CD14-positive monocyte (primary cell): Measurements from ENCODE around the gene F7. TPM values are rescaled to one million over a fixed set of nuclear protein-coding genes. Genes with fewer than 3 reads are reported as not detected.

Source experiments
- DNase-seq, 3 donors: peaks; one replicate each; pipeline ENCODE4 v3.0.0-alpha.2; 2011 to 2022
- H2AFZ ChIP-seq: 2 replicates; pipeline ENCODE4 v1.6.0; 2012; ENCODE audit warnings: mild to moderate bottlenecking, low read depth, low read length, inconsistent platforms; ENCODE audit not compliant: insufficient read depth, poor library complexity, severe bottlenecking
- H3K27ac ChIP-seq, 2 donors: 1 replicate in 1 of 2; 2 replicates in 1 of 2; pipeline ENCODE4 v1.5.1; 2012 to 2013; ENCODE audit warnings: low read length in 2 of 2, control low read depth in 1 of 2, inconsistent platforms in 1 of 2, low read depth in 1 of 2, mild to moderate bottlenecking in 1 of 2
- H3K27me3 ChIP-seq, 2 donors: one replicate each; pipeline versions ENCODE4 v1.6.0 to v1.6.1; 2011 to 2013; ENCODE audit warnings: low read length in 2 of 2; ENCODE audit not compliant: control insufficient read depth in 2 of 2, insufficient read depth in 2 of 2
- H3K36me3 ChIP-seq, 2 donors: replicated peaks in 1 of 2; 1 replicate in 1 of 2; 2 replicates in 1 of 2; pipeline versions ENCODE4 v1.5.1 to v1.6.1; 2012 to 2013; ENCODE audit warnings: low read length in 2 of 2, control low read depth in 1 of 2, inconsistent platforms in 1 of 2, mild to moderate bottlenecking in 1 of 2; ENCODE audit not compliant: insufficient read depth in 2 of 2, control insufficient read depth in 1 of 2
- H3K4me1 ChIP-seq, 2 donors: 1 replicate in 1 of 2; 2 replicates in 1 of 2; pipeline versions ENCODE4 v1.5.1 to v1.6.1; 2012 to 2013; ENCODE audit warnings: low read length in 2 of 2, control low read depth in 1 of 2, inconsistent platforms in 1 of 2, mild to moderate bottlenecking in 1 of 2, moderate library complexity in 1 of 2; ENCODE audit not compliant: insufficient read depth in 2 of 2, control insufficient read depth in 1 of 2
- H3K4me2 ChIP-seq: replicated peaks from 2 replicates; pipeline ENCODE3; 2012; ENCODE audit warnings: low read length, moderate library complexity, mild to moderate bottlenecking; ENCODE audit not compliant: poor library complexity, severe bottlenecking; ENCODE audit errors: extremely low read depth
- H3K4me3 ChIP-seq, 3 experiments: fragments of 200-600 bp in 1 of 3; sonication (generic) in 1 of 3; replicated peaks in 1 of 3; 1 replicate in 2 of 3; 2 replicates in 1 of 3; pipeline ENCODE4 v1.5.1; 2011 to 2013; ENCODE audit warnings: low read length in 3 of 3, mild to moderate bottlenecking in 3 of 3, control low read depth in 2 of 3, low read depth in 2 of 3, inconsistent platforms in 1 of 3, moderate library complexity in 1 of 3
- H3K79me2 ChIP-seq: 2 replicates; pipeline ENCODE4 v1.6.0; 2012; ENCODE audit warnings: mild to moderate bottlenecking, control low read depth, inconsistent platforms, low read length, moderate library complexity; ENCODE audit not compliant: insufficient read depth
- H3K9ac ChIP-seq: 2 replicates; pipeline ENCODE4 v1.6.0; 2017; ENCODE audit warnings: low read length, mild to moderate bottlenecking; ENCODE audit not compliant: insufficient read depth, poor library complexity, severe bottlenecking
- H3K9me3 ChIP-seq, 2 donors: replicated peaks in 1 of 2; 1 replicate in 1 of 2; 2 replicates in 1 of 2; pipeline versions ENCODE4 v1.5.1 to v1.6.1; 2012 to 2013; ENCODE audit warnings: low read length in 2 of 2, control low read depth in 1 of 2; ENCODE audit not compliant: control insufficient read depth in 1 of 2, insufficient read depth in 1 of 2
- H4K20me1 ChIP-seq: 2 replicates; pipeline ENCODE4 v1.6.0; 2012; ENCODE audit warnings: mild to moderate bottlenecking, low read length, control low read depth, moderate library complexity; ENCODE audit not compliant: insufficient read depth
- H3K27ac Mint-ChIP-seq, 7 donors: one replicate each; pipeline ENCODE4 v1.8.0; 2020; ENCODE audit warnings: mild to moderate bottlenecking in 7 of 7, mixed read lengths in 7 of 7, moderate library complexity in 6 of 7, inconsistent platforms in 2 of 7
- H3K27me3 Mint-ChIP-seq, 3 donors: one replicate each; pipeline ENCODE4 v1.8.0; 2021 to 2022; ENCODE audit warnings: low read depth in 3 of 3, mild to moderate bottlenecking in 3 of 3, mixed read lengths in 3 of 3, moderate library complexity in 3 of 3, inconsistent platforms in 1 of 3
- H3K36me3 Mint-ChIP-seq, 2 donors: one replicate each; pipeline ENCODE4 v1.8.0; 2020; ENCODE audit warnings: mixed read lengths in 2 of 2, inconsistent platforms in 1 of 2, mild to moderate bottlenecking in 1 of 2
- H3K4me1 Mint-ChIP-seq: one replicate; pipeline ENCODE4 v1.8.0; 2020; ENCODE audit warnings: mild to moderate bottlenecking, mixed read lengths
- H3K4me3 Mint-ChIP-seq, 2 donors: one replicate each; pipeline ENCODE4 v1.8.0; 2020; ENCODE audit warnings: mild to moderate bottlenecking in 2 of 2, mixed read lengths in 2 of 2, moderate library complexity in 1 of 2
- H3K9me3 Mint-ChIP-seq, 7 donors: one replicate each; pipeline ENCODE4 v1.8.0; 2020 to 2022; ENCODE audit warnings: mixed read lengths in 7 of 7, mild to moderate bottlenecking in 6 of 7, moderate library complexity in 6 of 7, inconsistent platforms in 2 of 7
- WGBS: methylation state at CpG from one replicate; pipeline ENCODE4 v1.1.5; 2013; ENCODE audit warnings: missing lambda C conversion rate; ENCODE audit not compliant: insufficient coverage; 5-methylcytosine and 5-hydroxymethylcytosine counted together
- intact Hi-C, 2 donors: fragments of 100-400 bp; cut with micrococcal nuclease; formaldehyde crosslinking; loops; one replicate each; pipeline versions ENCODE4 v1.15.0 to v1.15.1; 2023
- polyA plus RNA-seq, 3 donors: library from polyadenylated mRNA; depleted of rRNA in 1 of 3; unstranded in 2 of 3; stranded (reverse) in 1 of 3; fragments of 300-500 nt in 2 of 3; fragments of >200 nt in 1 of 3; fragmentation: Illumina TruSeq in 2 of 3; gene quantifications; 1 replicate in 2 of 3; 2 replicates in 1 of 3; pipeline ENCODE4 v1.2.3, GENCODE V29; 2012 to 2021
- TF ChIP-seq, protein P1 (sequence below): fragments of 200-600 bp; IDR thresholded peaks from one replicate; pipeline ENCODE4 v1.8.0; 2022; ENCODE audit warnings: antibody characterized with exemption, mild to moderate bottlenecking

The F7 gene
- polyA plus RNA-seq, 3 donors: not detected

GRCh38 chr13:113074876-113075275 is 30.7 kb upstream of the F7 start:
- no peaks in the 10 kb centered on the region for H3K27me3 ChIP-seq
- TF ChIP-seq, protein P1, sequence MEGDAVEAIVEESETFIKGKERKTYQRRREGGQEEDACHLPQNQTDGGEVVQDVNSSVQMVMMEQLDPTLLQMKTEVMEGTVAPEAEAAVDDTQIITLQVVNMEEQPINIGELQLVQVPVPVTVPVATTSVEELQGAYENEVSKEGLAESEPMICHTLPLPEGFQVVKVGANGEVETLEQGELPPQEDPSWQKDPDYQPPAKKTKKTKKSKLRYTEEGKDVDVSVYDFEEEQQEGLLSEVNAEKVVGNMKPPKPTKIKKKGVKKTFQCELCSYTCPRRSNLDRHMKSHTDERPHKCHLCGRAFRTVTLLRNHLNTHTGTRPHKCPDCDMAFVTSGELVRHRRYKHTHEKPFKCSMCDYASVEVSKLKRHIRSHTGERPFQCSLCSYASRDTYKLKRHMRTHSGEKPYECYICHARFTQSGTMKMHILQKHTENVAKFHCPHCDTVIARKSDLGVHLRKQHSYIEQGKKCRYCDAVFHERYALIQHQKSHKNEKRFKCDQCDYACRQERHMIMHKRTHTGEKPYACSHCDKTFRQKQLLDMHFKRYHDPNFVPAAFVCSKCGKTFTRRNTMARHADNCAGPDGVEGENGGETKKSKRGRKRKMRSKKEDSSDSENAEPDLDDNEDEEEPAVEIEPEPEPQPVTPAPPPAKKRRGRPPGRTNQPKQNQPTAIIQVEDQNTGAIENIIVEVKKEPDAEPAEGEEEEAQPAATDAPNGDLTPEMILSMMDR: no peak
- H3K27me3 Mint-ChIP-seq: no peaks in the 10 kb centered on the region
- no peaks in the 10 kb centered on the region for H3K36me3 Mint-ChIP-seq
- no peaks in the 10 kb centered on the region for H3K79me2 ChIP-seq
- DNase-seq: no peak
- H3K36me3 ChIP-seq: no peaks in the 10 kb centered on the region
- 99% methylated on average over 15 of the region's 22 CpGs for WGBS
- H3K4me1 ChIP-seq: no peaks in the 10 kb centered on the region
- H3K9me3 ChIP-seq: peaks cover 0 to 6% of the 10 kb centered on the region in 2 donors
- no peak overlapping the region for H3K4me3 ChIP-seq
- no peak overlapping the region for H3K27ac ChIP-seq
- no peak overlapping the region for H3K27ac Mint-ChIP-seq
- H3K4me1 Mint-ChIP-seq: no peaks in the 10 kb centered on the region
- intact Hi-C loops: no loop called here
- H3K4me2 ChIP-seq: no peak overlapping the region
- no peak overlapping the region for H3K9ac ChIP-seq
- H3K4me3 Mint-ChIP-seq: no peak overlapping the region
- H4K20me1 ChIP-seq: no peaks in the 10 kb centered on the region
- no peak overlapping the region for H2AFZ ChIP-seq
- peaks cover 2 to 16% (median 11%) of the 10 kb centered on the region in 7 donors for H3K9me3 Mint-ChIP-seq

GRCh38 chr13:113075711-113076110 is 29.9 kb upstream of the F7 start:
- no peaks in the 10 kb centered on the region for H3K36me3 Mint-ChIP-seq
- H3K27me3 ChIP-seq: no peaks in the 10 kb centered on the region
- 96% methylated on average over 14 of the region's 17 CpGs for WGBS

More at GRCh38 chr13:113075711-113076110, 29.9 kb upstream of the F7 start:
- peaks cover 0 to 6% of the 10 kb centered on the region in 2 donors for H3K9me3 ChIP-seq
- H3K9ac ChIP-seq: no peak overlapping the region
- no peaks in the 10 kb centered on the region for H3K79me2 ChIP-seq
- H3K4me1 ChIP-seq: no peaks in the 10 kb centered on the region
- intact Hi-C loops: no loop called here
- H3K27me3 Mint-ChIP-seq: no peaks in the 10 kb centered on the region
- DNase-seq: no peak
- no peak overlapping the region for H3K4me2 ChIP-seq
- peaks cover 2 to 14% (median 11%) of the 10 kb centered on the region in 7 donors for H3K9me3 Mint-ChIP-seq
- no peak overlapping the region for H3K27ac Mint-ChIP-seq
- TF ChIP-seq, protein P1: no peak
- H4K20me1 ChIP-seq: no peaks in the 10 kb centered on the region
- no peaks in the 10 kb centered on the region for H3K4me1 Mint-ChIP-seq
- no peak overlapping the region for H3K4me3 Mint-ChIP-seq
- no peak overlapping the region for H3K27ac ChIP-seq
- H3K4me3 ChIP-seq: no peak overlapping the region
- no peaks in the 10 kb centered on the region for H3K36me3 ChIP-seq
- no peak overlapping the region for H2AFZ ChIP-seq
